ENCODE measurements around the gene SFT2D3. TPM values are rescaled to one million over a fixed set of nuclear protein-coding genes. Genes with fewer than 3 reads are reported as not detected.

The SFT2D3 gene
- total RNA-seq, 1 experiment from 2014 or later = 3.1 TPM

DNA sequence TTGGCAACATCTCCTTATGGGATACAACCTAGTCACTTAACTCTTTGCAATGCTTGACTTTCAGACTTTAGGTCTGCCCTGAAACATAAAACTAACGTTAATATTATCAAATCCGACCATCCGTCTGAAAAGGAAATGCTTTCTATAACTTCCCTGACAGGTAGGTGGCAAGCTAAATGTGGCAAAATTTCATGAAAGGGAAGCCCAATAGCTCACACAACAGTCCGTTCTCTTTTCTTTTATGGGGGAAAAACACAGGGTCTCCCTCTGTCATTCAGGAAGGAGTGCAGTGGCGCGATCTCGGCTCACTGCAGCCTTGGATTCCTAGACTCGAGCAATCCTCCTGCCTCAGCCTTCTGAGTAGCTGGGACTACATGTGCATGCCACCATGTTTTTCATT, 52.9 kb downstream of the SFT2D3 start:
- no peak overlapping the region for H3K4me3 ChIP-seq (replicated peaks in 1 of 2; ENCODE audit: low read depth in 1 of 2, low read length in 2 of 2)
- H3K4me1 ChIP-seq (ENCODE audit: control insufficient read depth in 1 of 2, insufficient read depth in 2 of 2, low read length in 2 of 2) = 0 out of 4 replicates have a peak, but pooled peaks cover 0 to 5% of the 10 kb centered on the region in 2 experiments
- H4K20me1 ChIP-seq (ENCODE audit: insufficient read depth) = no peaks in the 10 kb centered on the region; the same call in 1 of the 2 replicates
- DNase-seq (ENCODE audit: low read depth, low spot score) (no peak), ATAC-seq (no peak)
- ChIA-PET CTCF (no interaction called here), RAD21 (ENCODE audit: low non-redundant PET in 1 of 2, low total read pairs in 2 of 2, uncharacterized antibody in 2 of 2, unreplicated experiment in 2 of 2) (no interaction called here), POLR2A (no interaction called here)
- H3K27me3 ChIP-seq (ENCODE audit: insufficient read depth, low read length) = no peaks in the 10 kb centered on the region
- intact Hi-C loops (cut with micrococcal nuclease) = no loop called here
- no peak overlapping the region for H3K9ac ChIP-seq (ENCODE audit: low read length)
- no peaks in the 10 kb centered on the region for H3K9me3 ChIP-seq (ENCODE audit: control insufficient read depth in 1 of 2, insufficient read depth in 1 of 2, low read depth in 1 of 2, low read length in 2 of 2)
- H3K79me2 ChIP-seq (ENCODE audit: insufficient read depth, low read length) = peaks cover 13% of the 10 kb centered on the region
- no peak overlapping the region for H3K27ac ChIP-seq (ENCODE audit: low read depth, low read length)
- BruUV-seq (replicated peaks) = no TSS peak
- H3K4me2 ChIP-seq (ENCODE audit: low read length) = no peak overlapping the region
- H3K36me3 ChIP-seq (ENCODE audit: control insufficient read depth in 1 of 2, insufficient read depth in 2 of 2, low read length in 2 of 2) = peaks cover 7 to 15% of the 10 kb centered on the region in 2 experiments; a peak in 2 of 4 replicates
- H3K9me2 ChIP-seq (ENCODE audit: insufficient read depth) = no peaks in the 10 kb centered on the region
- TF ChIP-seq ZNF274 (IDR thresholded peaks at IDR 0.05; ENCODE audit: low read depth, low read length) = no peak
- no peak for TF ChIP-seq SIN3A (IDR thresholded peaks at IDR 0.05; ENCODE audit: low read depth)
- no peak for TF ChIP-seq POLR2A (IDR thresholded peaks at IDR 0.05; ENCODE audit: borderline replicate concordance, extremely low read depth, insufficient read depth, insufficient read length)
- no peak for TF ChIP-seq ELF1 (IDR thresholded peaks at IDR 0.05; ENCODE audit: borderline replicate concordance, low read depth)
- no peak for TF ChIP-seq EGR1 (IDR thresholded peaks at IDR 0.05; ENCODE audit: low read depth)
- no peak for TF ChIP-seq SP1 (IDR thresholded peaks at IDR 0.05; ENCODE audit: low read depth)
- no peak overlapping the region for H2AFZ ChIP-seq (ENCODE audit: low read depth, low read length, poor library complexity, severe bottlenecking)

Other genes starting within 250 kb of the SFT2D3 start
- 46.6 TPM for gene IWS1, start 175.0 kb upstream of the SFT2D3 start, total RNA-seq (2021; ENCODE audit: unreplicated experiment)
- gene MYO7B, start 165.8 kb upstream of the SFT2D3 start, total RNA-seq (2021; ENCODE audit: unreplicated experiment) = 0.07 TPM
- gene GPR17, start 55.3 kb upstream of the SFT2D3 start, total RNA-seq (2021; ENCODE audit: unreplicated experiment) = not detected
- gene LIMS2, start 26.0 kb upstream of the SFT2D3 start, total RNA-seq (2021; ENCODE audit: unreplicated experiment) = 3.7 TPM
- gene WDR33, start 109.7 kb downstream of the SFT2D3 start, total RNA-seq (2021; ENCODE audit: unreplicated experiment) = 52.5 TPM
- 61.4 TPM for gene POLR2D, start 156.7 kb downstream of the SFT2D3 start, total RNA-seq (2021; ENCODE audit: unreplicated experiment)
- gene AMMECR1L, start 184.5 kb downstream of the SFT2D3 start, total RNA-seq (2021; ENCODE audit: unreplicated experiment) = 19.1 TPM

All from HCT116 (cell line).